ENCODE results near the gene NT5DC4.

DNA sequence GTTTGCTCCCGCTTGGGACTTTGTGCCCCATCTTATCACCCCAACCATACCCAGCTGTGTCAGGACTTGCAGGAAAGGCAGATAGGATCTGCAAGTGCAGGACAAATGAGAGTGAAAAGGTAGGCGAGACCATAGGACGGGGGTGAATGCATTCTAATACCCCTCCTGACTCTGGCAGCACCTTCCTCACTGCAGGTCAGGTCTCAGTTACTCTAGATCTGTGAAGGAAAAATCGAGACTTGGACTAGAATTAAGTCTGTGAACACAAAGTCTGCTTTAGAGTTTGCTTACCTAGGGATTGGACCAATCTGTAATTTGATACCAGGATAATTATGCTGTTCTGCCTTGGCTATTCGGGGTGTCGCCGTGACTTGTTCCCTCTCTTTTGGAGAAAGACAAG lies 19.7 kb downstream of the NT5DC4 start:
- TF ChIP-seq RAD21 (IDR thresholded peaks at IDR 0.05 in 1 of 2, conservative IDR thresholded peaks at IDR 0.05 in 1 of 2; ENCODE audit: low read depth in 2 of 2, low read length in 2 of 2) (no peak), POLR2AphosphoS5 (IDR thresholded peaks at IDR 0.05; ENCODE audit: low read depth, low read length) (no peak), CHD1 (IDR thresholded peaks at IDR 0.05; ENCODE audit: low read depth, low read length) (no peak), CEBPB (IDR thresholded peaks at IDR 0.05; ENCODE audit: low read depth, low read length) (no peak), EP300 (IDR thresholded peaks at IDR 0.05; ENCODE audit: borderline replicate concordance in 1 of 2, low read depth in 2 of 2, low read length in 2 of 2) (no peak), BCL11A (IDR thresholded peaks at IDR 0.05; ENCODE audit: low read depth in 2 of 2, low read length in 2 of 2) (no peak), YY1 (IDR thresholded peaks at IDR 0.05; ENCODE audit: low read depth, low read length) (no peak)
- TF ChIP-seq, protein P1, sequence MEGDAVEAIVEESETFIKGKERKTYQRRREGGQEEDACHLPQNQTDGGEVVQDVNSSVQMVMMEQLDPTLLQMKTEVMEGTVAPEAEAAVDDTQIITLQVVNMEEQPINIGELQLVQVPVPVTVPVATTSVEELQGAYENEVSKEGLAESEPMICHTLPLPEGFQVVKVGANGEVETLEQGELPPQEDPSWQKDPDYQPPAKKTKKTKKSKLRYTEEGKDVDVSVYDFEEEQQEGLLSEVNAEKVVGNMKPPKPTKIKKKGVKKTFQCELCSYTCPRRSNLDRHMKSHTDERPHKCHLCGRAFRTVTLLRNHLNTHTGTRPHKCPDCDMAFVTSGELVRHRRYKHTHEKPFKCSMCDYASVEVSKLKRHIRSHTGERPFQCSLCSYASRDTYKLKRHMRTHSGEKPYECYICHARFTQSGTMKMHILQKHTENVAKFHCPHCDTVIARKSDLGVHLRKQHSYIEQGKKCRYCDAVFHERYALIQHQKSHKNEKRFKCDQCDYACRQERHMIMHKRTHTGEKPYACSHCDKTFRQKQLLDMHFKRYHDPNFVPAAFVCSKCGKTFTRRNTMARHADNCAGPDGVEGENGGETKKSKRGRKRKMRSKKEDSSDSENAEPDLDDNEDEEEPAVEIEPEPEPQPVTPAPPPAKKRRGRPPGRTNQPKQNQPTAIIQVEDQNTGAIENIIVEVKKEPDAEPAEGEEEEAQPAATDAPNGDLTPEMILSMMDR (IDR thresholded peaks at IDR 0.05; ENCODE audit: control extremely low read depth in 1 of 3, insufficient read depth in 1 of 3, low read depth in 1 of 3, low read length in 3 of 3): no peak

Data from H1 (cell line).